H9 (cell line): Measurements from ENCODE around the gene FDX1. TPM values are rescaled to one million over a fixed set of nuclear protein-coding genes. Genes with fewer than 3 reads are reported as not detected.

Source experiments
- DNase-seq: peaks from one replicate; pipeline ENCODE4 v3.0.0-alpha.2; 2017
- H2AFZ ChIP-seq: one replicate; pipeline ENCODE4 v1.6.1; 2013; ENCODE audit warnings: mild to moderate bottlenecking, low read length, control low read depth, moderate library complexity
- H2AK5ac ChIP-seq: 2 replicates; pipeline ENCODE4 v1.6.1; 2013; ENCODE audit warnings: low read length, control low read depth, mixed read lengths; ENCODE audit not compliant: insufficient read length
- H2BK120ac ChIP-seq: one replicate; pipeline ENCODE4 v1.6.1; 2013; ENCODE audit warnings: low read depth, mild to moderate bottlenecking, low read length, control low read depth, inconsistent platforms; ENCODE audit not compliant: poor library complexity, severe bottlenecking
- H2BK12ac ChIP-seq: 2 replicates; pipeline ENCODE4 v1.6.1; 2013; ENCODE audit warnings: low read length, control low read depth, mixed read lengths, low read depth; ENCODE audit not compliant: insufficient read length
- H2BK15ac ChIP-seq: 2 replicates; pipeline ENCODE4 v1.6.1; 2013; ENCODE audit warnings: low read depth, low read length, control low read depth
- H2BK20ac ChIP-seq: one replicate; pipeline ENCODE4 v1.6.1; 2013; ENCODE audit warnings: low read depth, mild to moderate bottlenecking, low read length, control low read depth, inconsistent platforms; ENCODE audit not compliant: poor library complexity, severe bottlenecking
- H2BK5ac ChIP-seq: 2 replicates; pipeline ENCODE4 v1.6.1; 2013; ENCODE audit warnings: low read length, control low read depth, mixed read lengths; ENCODE audit not compliant: insufficient read length
- H3K14ac ChIP-seq: 2 replicates; pipeline ENCODE4 v1.6.1; 2013; ENCODE audit warnings: low read length, control low read depth; ENCODE audit not compliant: insufficient read depth
- H3K18ac ChIP-seq: 2 replicates; pipeline ENCODE4 v1.6.1; 2013; ENCODE audit warnings: low read depth, mild to moderate bottlenecking, mixed read lengths, low read length, control low read depth; ENCODE audit not compliant: insufficient read length
- H3K23ac ChIP-seq: 2 replicates; pipeline ENCODE4 v1.6.1; 2013; ENCODE audit warnings: low read length, control low read depth, mixed read lengths, low read depth; ENCODE audit not compliant: insufficient read length
- H3K23me2 ChIP-seq: 2 replicates; pipeline ENCODE4 v1.6.1; 2013; ENCODE audit warnings: low read depth, mild to moderate bottlenecking, mixed read lengths, low read length, control low read depth; ENCODE audit not compliant: insufficient read length, poor library complexity, severe bottlenecking
- H3K27ac ChIP-seq: 2 replicates; pipeline ENCODE4 v1.5.1; 2013; ENCODE audit warnings: low read length, control low read depth, mixed read lengths, low read depth; ENCODE audit not compliant: insufficient read length
- H3K27me3 ChIP-seq: 2 replicates; pipeline ENCODE4 v1.6.1; 2013; ENCODE audit warnings: low read length, control low read depth, inconsistent platforms; ENCODE audit not compliant: insufficient read depth
- H3K4ac ChIP-seq: 2 replicates; pipeline ENCODE4 v1.6.1; 2013; ENCODE audit warnings: low read depth, mild to moderate bottlenecking, control low read depth, inconsistent platforms, low read length, moderate library complexity
- H3K4me1 ChIP-seq: 2 replicates; pipeline ENCODE4 v1.6.1; 2013; ENCODE audit warnings: low read length, control low read depth, inconsistent platforms; ENCODE audit not compliant: insufficient read depth
- H3K4me2 ChIP-seq: 2 replicates; pipeline ENCODE4 v1.6.1; 2013; ENCODE audit warnings: low read length, control low read depth, mixed read lengths; ENCODE audit not compliant: insufficient read length, insufficient read depth
- H3K56ac ChIP-seq: 2 replicates; pipeline ENCODE4 v1.6.1; 2013; ENCODE audit warnings: low read depth, mild to moderate bottlenecking, mixed read lengths, low read length, control low read depth; ENCODE audit not compliant: insufficient read length
- H3K79me1 ChIP-seq: 2 replicates; pipeline ENCODE4 v1.6.1; 2013; ENCODE audit warnings: low read depth, mild to moderate bottlenecking, moderate library complexity, low read length, control low read depth, inconsistent platforms; ENCODE audit not compliant: insufficient read depth, poor library complexity, severe bottlenecking
- H3K79me2 ChIP-seq: 2 replicates; pipeline ENCODE4 v1.6.1; 2013; ENCODE audit warnings: low read length, control low read depth, inconsistent platforms; ENCODE audit not compliant: insufficient read depth
- H3K9ac ChIP-seq: 2 replicates; pipeline ENCODE4 v1.6.1; 2013; ENCODE audit warnings: low read length, control low read depth, mixed read lengths; ENCODE audit not compliant: insufficient read length; ENCODE audit errors: extremely low read depth
- H3K9me3 ChIP-seq: one replicate; pipeline ENCODE4 v1.6.1; 2013; ENCODE audit warnings: low read depth, low read length, inconsistent platforms; ENCODE audit not compliant: control insufficient read depth
- H3T11ph ChIP-seq: one replicate; pipeline ENCODE4 v1.6.1; 2013; ENCODE audit warnings: mild to moderate bottlenecking, low read length, control low read depth, inconsistent platforms
- H4K20me1 ChIP-seq: one replicate; pipeline ENCODE4 v1.6.1; 2013; ENCODE audit not compliant: control insufficient read depth, insufficient read length, insufficient read depth
- H4K5ac ChIP-seq: 2 replicates; pipeline ENCODE4 v1.6.1; 2013; ENCODE audit warnings: low read depth, mild to moderate bottlenecking, mixed read lengths, low read length, control low read depth; ENCODE audit not compliant: insufficient read length
- H4K8ac ChIP-seq: replicated peaks from 2 replicates; pipeline ENCODE4 v1.6.1; 2013; ENCODE audit warnings: low read length, control low read depth, mixed read lengths, low read depth; ENCODE audit not compliant: insufficient read length
- H4K91ac ChIP-seq: 2 replicates; pipeline ENCODE4 v1.6.1; 2013; ENCODE audit warnings: low read depth, mild to moderate bottlenecking, moderate library complexity, mixed read lengths, low read length, control low read depth; ENCODE audit not compliant: insufficient read length
- H3K27ac Mint-ChIP-seq, 3 experiments: 2 replicates in 2 of 3; 3 replicates in 1 of 3; pipeline ENCODE4 v1.8.0; 2020 to 2021; ENCODE audit warnings: mixed read lengths in 3 of 3, mild to moderate bottlenecking in 1 of 3, moderate library complexity in 1 of 3
- H3K27me3 Mint-ChIP-seq: 2 replicates; pipeline ENCODE4 v1.8.0; 2021; ENCODE audit warnings: low read depth, mild to moderate bottlenecking, moderate library complexity, mixed read lengths
- H3K36me3 Mint-ChIP-seq, 3 experiments: 2 replicates in 2 of 3; 3 replicates in 1 of 3; pipeline ENCODE4 v1.8.0; 2020 to 2021; ENCODE audit warnings: low read depth in 3 of 3, mixed read lengths in 3 of 3; ENCODE audit not compliant: insufficient read depth in 1 of 3
- H3K4me1 Mint-ChIP-seq, 2 experiments: 2 replicates each; pipeline ENCODE4 v1.8.0; 2020; ENCODE audit warnings: mixed read lengths in 2 of 2
- H3K4me3 Mint-ChIP-seq, 2 experiments: 2 replicates in 1 of 2; 3 replicates in 1 of 2; pipeline ENCODE4 v1.8.0; 2020 to 2021; ENCODE audit warnings: mild to moderate bottlenecking in 2 of 2, mixed read lengths in 2 of 2, moderate library complexity in 1 of 2
- H3K9me3 Mint-ChIP-seq, 2 experiments: 2 replicates in 1 of 2; 3 replicates in 1 of 2; pipeline ENCODE4 v1.8.0; 2020; ENCODE audit warnings: mild to moderate bottlenecking in 2 of 2, mixed read lengths in 2 of 2, moderate library complexity in 1 of 2
- CTCF ChIP-seq: fragments of 200-600 bp; sonication (generic); conservative IDR thresholded peaks from 3 replicates; pipeline ENCODE4 v1.8.0; 2021; ENCODE audit warnings: antibody characterized with exemption, mild to moderate bottlenecking
- WGBS: extraction: QIAGEN DNeasy Blood & Tissue Kit; methylation state at CpG from one replicate; pipeline ENCODE4 v1.1.7; 2013; ENCODE audit warnings: missing lambda C conversion rate, low lambda C conversion rate, mixed read lengths; ENCODE audit not compliant: insufficient read length; ENCODE audit errors: extremely low coverage; 5-methylcytosine and 5-hydroxymethylcytosine counted together
- total RNA-seq: library from RNA; stranded (reverse); gene quantifications from 2 replicates; pipeline ENCODE4 v1.2.1, GENCODE V29; 2021

FDX1 gene
- total RNA-seq, 1 experiment from 2014 or later = 10.1 TPM

GRCh38 chr11:110428040-110428439 lies 1.7 kb upstream of the FDX1 start:
- Histone ChIP-seq H3K18ac (no peak overlapping the region), H3K4me2 (no peak overlapping the region), H4K5ac (no peak overlapping the region), H3K56ac (no peak overlapping the region), H3K4me1 (peaks cover 2% of the 10 kb centered on the region; the same call in 1 of the 2 replicates), H3K9me3 (no peaks in the 10 kb centered on the region), H3K23me2 (peaks cover 6% of the 10 kb centered on the region), H2AK5ac (no peak overlapping the region), H2BK20ac (no peak overlapping the region), H3K79me1 (no peaks in the 10 kb centered on the region), H3T11ph (no peak overlapping the region), H4K20me1 (no peaks in the 10 kb centered on the region), H2BK5ac (no peak overlapping the region), H3K27me3 (no peaks in the 10 kb centered on the region), H3K9ac (no peak overlapping the region), H2BK15ac (no peak overlapping the region), H4K91ac (no peak overlapping the region), H3K79me2 (no peaks in the 10 kb centered on the region; the same call in 1 of the 2 replicates), H3K23ac (no peak overlapping the region), H2BK12ac (no peak overlapping the region), H2AFZ (no peak overlapping the region), H2BK120ac (no peak overlapping the region), H4K8ac (no peak overlapping the region), H3K4ac (no peak overlapping the region), H3K27ac (no peak overlapping the region), H3K14ac (no peak overlapping the region)
- Mint-ChIP-seq H3K4me1 (peaks cover 24 to 28% of the 10 kb centered on the region in 2 experiments), H3K36me3 (no peaks in the 10 kb centered on the region; a peak in 1 of 7 replicates), H3K4me3 (no peak overlapping the region), H3K9me3 (peaks cover 0 to 3% of the 10 kb centered on the region in 2 experiments; a peak in 1 of 5 replicates), H3K27me3 (peaks cover 8% of the 10 kb centered on the region), H3K27ac (no peak overlapping the region)
- DNase-seq = no peak
- no peak for TF ChIP-seq CTCF
- WGBS = no CpG with 5 or more reads among the region's 2 CpGs
